Measurements from ENCODE around the gene FHIT.

Gene FHIT

GRCh38 chr3:59795756-59796155 is 1455.5 kb downstream of the FHIT start:
- DNase-seq (ENCODE audit: low spot score): no peak

- no peak for DNase-seq (ENCODE audit: low spot score)
Measured at GRCh38 chr3:59793976-59794375, 1457.3 kb downstream of the FHIT start.

- no peak for DNase-seq (ENCODE audit: low spot score)
Measured at GRCh38 chr3:59791774-59792308, 1459.4 kb downstream of the FHIT start.

- no peak for DNase-seq (ENCODE audit: low spot score)
Measured at GRCh38 chr3:59790241-59790640, 1461.0 kb downstream of the FHIT start.

GRCh38 chr3:59788801-59789200 is 1462.5 kb downstream of the FHIT start:
- DNase-seq (ENCODE audit: low spot score): no peak

- no peak for DNase-seq (ENCODE audit: low spot score)
Measured at GRCh38 chr3:59788133-59788532, 1463.1 kb downstream of the FHIT start.

- no peak for DNase-seq (ENCODE audit: low spot score)
Measured at GRCh38 chr3:59786374-59786773, 1464.9 kb downstream of the FHIT start.

- no peak for DNase-seq (ENCODE audit: low spot score)
Measured at GRCh38 chr3:59784164-59784563, 1467.1 kb downstream of the FHIT start.

GRCh38 chr3:59783468-59783988 is 1467.7 kb downstream of the FHIT start:
- DNase-seq (ENCODE audit: low spot score): no peak

- no peak for DNase-seq (ENCODE audit: low spot score)
Measured at GRCh38 chr3:59782664-59783063, 1468.6 kb downstream of the FHIT start.

- DNase-seq (ENCODE audit: low spot score): no peak
Measured at GRCh38 chr3:59780209-59780608, 1471.0 kb downstream of the FHIT start.

- DNase-seq (ENCODE audit: low spot score): no peak
Measured at GRCh38 chr3:59779260-59779659, 1472.0 kb downstream of the FHIT start.

GRCh38 chr3:59777667-59778077 is 1473.6 kb downstream of the FHIT start:
- DNase-seq (ENCODE audit: low spot score): no peak

GRCh38 chr3:59777066-59777465 is 1474.2 kb downstream of the FHIT start:
- DNase-seq (ENCODE audit: low spot score): no peak

GRCh38 chr3:59775761-59776325 is 1475.4 kb downstream of the FHIT start:
- DNase-seq (ENCODE audit: low spot score): no peak

- peak; percentile 13 for DNase-seq (ENCODE audit: low spot score)
Measured at GRCh38 chr3:59775106-59775505, 1476.1 kb downstream of the FHIT start.

- DNase-seq (ENCODE audit: low spot score): peak; percentile 52
Measured at GRCh38 chr3:59774634-59775033, 1476.6 kb downstream of the FHIT start.

- no peak for DNase-seq (ENCODE audit: low spot score)
Measured at GRCh38 chr3:59774000-59774399, 1477.3 kb downstream of the FHIT start.

GRCh38 chr3:59772416-59773408 is 1478.5 kb downstream of the FHIT start:
- no peak for DNase-seq (ENCODE audit: low spot score)

GRCh38 chr3:59771768-59772181 is 1479.5 kb downstream of the FHIT start:
- peak; percentile 45 for DNase-seq (ENCODE audit: low spot score)

GRCh38 chr3:59769127-59769750 is 1482.0 kb downstream of the FHIT start:
- DNase-seq (ENCODE audit: low spot score): no peak

GRCh38 chr3:59766200-59766872 is 1484.9 kb downstream of the FHIT start:
- peak; percentile 29 for DNase-seq (ENCODE audit: low spot score)

Data from AG08396 (cell line).